GM21360 (cell line): ENCODE data around the gene PTPRN2.

Experiments used
- ATAC-seq: cut with Tn5 transposase; IDR thresholded peaks from one replicate; pipeline ENCODE4 v1.9.1; 2021; ENCODE audit warnings: mild to moderate bottlenecking, moderate library complexity; ENCODE audit not compliant: unreplicated experiment

Gene PTPRN2

GRCh38 chr7:157978766-157979165, 608.9 kb downstream of the PTPRN2 start:
- no peak for ATAC-seq

DNA sequence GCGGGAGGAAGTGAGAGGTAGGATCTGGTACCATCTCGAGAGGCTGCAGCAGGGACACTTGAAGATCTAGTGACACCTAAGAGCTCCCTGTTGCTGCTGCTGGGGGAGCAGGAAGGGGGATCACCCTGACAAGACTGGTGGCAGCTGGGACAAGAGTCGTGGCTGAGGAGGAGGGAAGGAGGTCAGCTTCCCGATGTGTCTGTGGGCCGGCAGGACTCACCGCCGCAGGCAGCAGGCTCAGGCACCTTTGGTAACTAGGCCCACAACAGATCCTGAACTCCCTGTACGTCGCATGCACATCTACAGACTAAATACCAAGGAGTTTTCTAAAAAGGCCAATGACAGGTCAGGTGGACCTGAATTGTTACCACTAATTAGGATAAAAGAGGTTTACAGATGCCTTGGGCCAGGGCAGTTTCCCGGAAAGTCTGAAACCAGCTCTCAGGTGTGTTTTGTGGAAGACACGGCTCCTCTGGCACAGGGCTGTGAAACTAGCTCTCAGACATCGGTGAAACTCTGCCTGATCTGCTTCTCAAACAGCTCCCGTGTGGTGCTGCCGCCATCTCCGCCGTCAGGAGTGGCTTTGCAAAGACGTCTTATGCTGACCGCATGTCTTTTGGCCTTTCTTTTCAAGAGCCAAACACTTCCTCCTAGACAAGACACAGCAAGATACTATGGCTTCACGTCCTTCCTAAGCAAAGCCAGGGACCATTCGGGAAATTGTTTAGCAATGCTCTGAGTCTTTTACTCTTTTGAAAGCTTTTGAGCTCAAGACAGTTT, 609.7 kb downstream of the PTPRN2 start:
- ATAC-seq, result no peak

DNA sequence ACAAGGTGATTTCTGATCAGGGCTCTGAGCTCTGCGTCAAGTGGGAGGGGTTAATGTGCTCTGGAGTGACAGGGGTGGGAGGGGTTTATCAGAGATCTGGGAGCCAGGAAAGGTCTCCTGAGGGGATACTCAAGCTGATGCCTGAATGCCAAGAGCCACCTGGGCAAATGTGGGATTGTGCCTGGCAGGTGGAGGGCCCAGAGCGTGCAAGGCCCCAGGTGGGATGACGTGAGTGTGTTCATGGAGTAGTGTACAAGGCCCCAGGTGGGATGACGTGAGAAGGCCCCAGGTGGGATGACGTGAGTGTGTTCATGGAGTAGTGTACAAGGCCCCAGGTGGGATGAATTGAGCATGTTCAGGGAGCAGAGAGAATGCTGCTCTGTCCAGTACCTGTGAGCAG, 610.3 kb downstream of the PTPRN2 start:
- ATAC-seq, result no peak

DNA sequence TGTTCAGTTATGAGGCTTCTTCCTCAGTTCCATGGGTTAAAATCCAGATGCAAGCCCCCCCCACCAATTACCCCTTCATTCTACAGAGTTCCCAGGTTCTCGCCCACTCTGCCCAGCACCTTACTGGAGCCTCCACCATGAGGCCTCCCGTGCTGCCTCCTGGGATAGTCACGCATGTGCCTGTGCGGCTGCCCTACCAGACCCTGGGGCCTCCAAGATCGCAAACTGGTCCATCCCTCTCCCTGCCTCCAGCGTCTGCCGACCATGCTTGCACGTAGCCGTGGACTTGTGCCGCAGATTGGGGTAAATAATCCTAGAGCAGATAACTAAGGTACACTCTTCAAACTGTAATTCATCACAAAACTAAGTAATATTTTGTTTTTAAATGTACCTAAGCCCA, 611.2 kb downstream of the PTPRN2 start:
- ATAC-seq, result no peak

DNA sequence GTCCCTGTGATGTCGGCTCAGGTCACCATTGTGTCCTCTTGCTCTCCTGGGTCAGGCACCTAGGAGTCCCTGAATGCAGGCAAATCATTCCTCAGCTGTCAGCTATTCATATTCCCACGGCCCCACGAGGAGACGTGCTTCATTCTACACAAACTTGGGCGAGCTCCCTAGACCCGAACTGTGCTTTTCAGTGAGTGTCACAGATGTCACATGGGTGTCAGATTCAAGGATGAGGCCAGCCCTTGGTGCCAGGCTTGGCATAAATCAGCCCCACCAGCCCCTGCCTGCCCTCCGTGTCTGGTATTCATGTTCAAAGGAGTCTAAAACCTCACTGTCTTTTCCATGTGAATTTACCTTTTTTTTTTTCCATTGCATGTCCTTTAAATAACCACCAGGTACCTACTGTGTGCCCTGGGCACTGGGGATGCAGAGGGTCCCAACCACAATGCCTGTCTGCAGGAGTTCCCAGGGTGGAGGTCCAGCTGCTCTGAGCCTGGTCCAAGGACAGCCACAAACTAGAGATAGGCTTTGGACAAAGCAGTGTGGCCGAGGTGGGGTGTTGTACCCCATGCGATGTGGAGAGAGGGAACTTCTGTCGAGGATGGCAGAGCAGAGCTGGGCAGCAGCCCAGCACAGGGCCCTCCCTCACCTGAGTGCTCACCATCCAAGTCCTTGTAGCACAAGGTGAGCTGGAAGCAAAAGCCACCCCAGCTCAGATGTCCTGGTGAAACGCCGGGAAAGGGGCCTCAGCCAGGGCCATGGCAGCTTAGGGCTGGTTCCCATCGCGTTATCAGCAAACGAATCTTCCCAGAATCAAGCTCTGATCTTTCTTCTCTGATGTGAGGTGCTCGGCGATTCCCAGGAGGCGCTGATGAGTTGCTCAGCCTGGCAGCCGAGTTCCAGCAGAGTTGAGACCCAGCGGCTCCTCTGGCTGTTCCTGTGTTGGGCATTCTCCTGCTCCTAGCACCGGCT, 611.9 kb downstream of the PTPRN2 start:
- ATAC-seq, result no peak

DNA sequence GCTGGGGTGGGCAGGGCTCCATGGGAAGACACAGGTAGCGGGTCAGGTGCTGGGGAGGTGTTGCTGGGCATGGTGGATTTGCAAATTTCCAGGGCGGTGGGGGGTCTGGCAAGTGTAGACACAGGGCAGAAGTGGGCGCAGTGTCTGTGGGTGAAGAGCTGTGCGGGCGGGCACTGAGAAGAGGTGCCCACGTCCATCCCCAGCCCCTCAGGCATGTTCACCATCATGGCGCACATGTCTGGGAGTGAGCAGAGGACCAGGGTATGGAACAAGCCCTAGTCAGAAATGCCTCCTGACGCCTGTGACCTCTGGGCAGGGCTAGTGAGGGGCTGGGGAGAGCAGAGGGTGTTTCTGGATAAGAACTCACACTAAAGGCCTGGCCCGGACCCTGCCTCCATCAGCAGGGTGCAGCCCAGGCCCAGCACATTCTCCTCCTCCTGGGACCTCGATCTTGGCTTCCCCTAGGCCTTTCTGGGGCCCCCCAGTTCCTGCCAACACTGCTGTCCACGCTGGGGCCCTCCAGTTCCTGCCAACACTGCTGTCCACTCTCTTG, 612.9 kb downstream of the PTPRN2 start:
- no peak for ATAC-seq

GRCh38 chr7:157973971-157974677, 613.5 kb downstream of the PTPRN2 start:
- no peak for ATAC-seq

DNA sequence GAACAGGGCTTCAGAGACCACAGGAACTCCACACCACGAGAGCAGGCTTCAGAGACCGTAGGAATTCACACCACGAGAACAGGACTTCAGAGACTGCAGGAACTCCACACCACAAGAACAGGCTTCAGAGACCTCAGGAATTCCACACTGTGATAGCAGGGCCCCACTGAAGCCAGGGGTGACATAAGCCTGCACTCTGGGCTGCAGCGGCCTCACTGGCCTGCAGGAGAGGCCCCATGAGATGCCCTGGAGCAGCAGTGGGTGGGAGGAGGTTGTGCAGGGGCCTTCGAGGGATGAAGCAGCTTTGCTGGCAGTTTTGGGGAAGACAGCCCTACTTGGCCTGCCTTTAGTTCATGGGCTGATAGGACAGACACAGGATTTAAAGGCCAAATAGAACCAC, 614.7 kb downstream of the PTPRN2 start:
- no peak for ATAC-seq

DNA sequence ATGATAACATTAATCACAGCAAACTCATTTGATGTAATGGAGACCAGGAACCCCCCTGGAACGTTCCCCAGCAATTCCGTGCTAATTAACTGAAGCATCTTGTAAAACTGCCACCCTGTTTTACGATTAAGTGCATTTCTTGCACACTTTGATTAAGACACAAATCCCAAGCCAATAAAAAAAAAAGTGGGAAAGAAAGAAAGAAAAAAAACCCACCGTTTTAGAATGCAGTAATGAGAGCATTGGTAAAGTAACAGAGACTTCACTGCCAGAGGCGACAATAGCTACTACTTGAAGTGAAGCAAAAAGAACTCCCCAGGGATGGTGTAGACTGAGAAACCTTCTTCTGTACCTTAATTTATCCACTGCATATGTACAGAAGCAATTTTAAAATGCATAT, 616.1 kb downstream of the PTPRN2 start:
- ATAC-seq, result no peak

- ATAC-seq, result no peak
Measured at GRCh38 chr7:157970744-157971143, 616.9 kb downstream of the PTPRN2 start.

DNA sequence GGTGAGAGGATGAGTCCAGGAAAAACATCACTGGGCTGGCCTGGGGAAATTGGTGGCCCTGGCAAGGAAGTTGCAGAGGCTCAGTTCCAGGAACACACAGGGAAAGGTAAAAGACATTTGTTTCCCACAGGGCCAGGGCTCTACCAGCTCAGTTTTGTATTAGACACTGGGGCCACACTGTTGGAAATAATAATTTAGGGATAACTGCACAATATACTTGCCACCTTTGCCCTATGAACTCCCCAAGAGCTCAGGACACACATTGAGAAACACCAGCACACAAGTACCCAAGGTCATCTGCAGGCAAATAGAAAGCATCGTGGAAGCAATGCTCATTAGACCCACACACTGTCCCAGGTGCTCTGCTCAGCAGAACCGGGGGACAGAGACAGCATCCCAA, 617.6 kb downstream of the PTPRN2 start:
- ATAC-seq, result no peak

GRCh38 chr7:157966490-157966889, 621.1 kb downstream of the PTPRN2 start:
- no peak for ATAC-seq

DNA sequence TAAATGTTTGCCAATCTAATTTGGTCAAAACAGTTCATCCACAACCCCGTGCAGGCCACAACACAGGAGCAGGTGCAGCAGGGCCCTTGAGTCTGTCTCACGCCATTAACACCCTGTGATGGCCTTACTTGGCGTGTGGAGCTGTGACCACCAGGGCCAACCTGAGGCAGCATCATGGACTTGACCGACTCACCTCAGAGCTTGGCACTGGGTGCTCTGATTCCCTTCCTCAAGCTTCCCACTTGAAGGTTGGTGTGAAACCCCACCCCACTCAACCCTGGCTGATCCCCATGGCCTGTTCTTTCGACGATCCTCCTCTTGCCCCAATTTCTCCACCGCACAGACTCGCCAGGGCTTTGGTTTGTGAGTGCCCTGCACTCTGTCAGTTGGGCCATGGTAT, 623.1 kb downstream of the PTPRN2 start:
- ATAC-seq, result no peak

- no peak for ATAC-seq
Measured at GRCh38 chr7:157964016-157964415, 623.6 kb downstream of the PTPRN2 start.

GRCh38 chr7:157963526-157963925, 624.1 kb downstream of the PTPRN2 start:
- ATAC-seq, result no peak

GRCh38 chr7:157962458-157963306, 624.9 kb downstream of the PTPRN2 start:
- no peak for ATAC-seq

GRCh38 chr7:157961731-157962457, 625.7 kb downstream of the PTPRN2 start:
- no peak for ATAC-seq

DNA sequence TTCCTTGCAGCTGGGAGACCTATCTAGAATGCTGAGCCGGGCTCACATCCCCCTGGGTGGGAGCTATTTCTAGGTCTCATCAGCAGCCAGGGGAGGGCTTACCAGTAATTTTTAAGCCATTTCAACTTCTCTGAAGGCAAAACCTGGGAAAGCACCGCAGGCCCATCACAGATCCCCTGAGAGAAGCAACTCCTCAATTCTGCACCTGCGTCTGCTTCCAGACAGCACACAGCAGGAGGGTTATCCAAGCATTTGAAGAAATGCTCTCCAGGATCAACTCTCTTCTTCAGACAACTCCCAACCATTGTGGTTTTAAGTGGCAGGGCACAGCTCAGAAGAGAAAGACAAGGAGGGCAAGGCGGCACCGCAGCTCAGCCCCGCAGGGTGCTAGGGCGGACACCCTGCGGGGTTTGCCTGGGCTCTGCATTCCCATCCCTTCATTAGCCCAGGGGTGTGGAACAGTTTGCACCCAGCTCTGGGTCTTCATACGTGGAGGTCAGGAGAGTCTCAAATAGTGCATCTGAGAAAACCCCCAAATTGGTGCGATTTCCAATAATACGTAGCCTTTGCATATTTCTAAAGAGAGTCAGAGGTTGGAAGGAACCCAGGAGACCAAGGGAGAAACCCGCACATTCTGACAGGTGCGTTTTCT, 632.1 kb downstream of the PTPRN2 start:
- ATAC-seq, result no peak

GRCh38 chr7:157954901-157955300, 632.7 kb downstream of the PTPRN2 start:
- ATAC-seq, result no peak
